Measurements from ENCODE around the gene CDH4.

DNA sequence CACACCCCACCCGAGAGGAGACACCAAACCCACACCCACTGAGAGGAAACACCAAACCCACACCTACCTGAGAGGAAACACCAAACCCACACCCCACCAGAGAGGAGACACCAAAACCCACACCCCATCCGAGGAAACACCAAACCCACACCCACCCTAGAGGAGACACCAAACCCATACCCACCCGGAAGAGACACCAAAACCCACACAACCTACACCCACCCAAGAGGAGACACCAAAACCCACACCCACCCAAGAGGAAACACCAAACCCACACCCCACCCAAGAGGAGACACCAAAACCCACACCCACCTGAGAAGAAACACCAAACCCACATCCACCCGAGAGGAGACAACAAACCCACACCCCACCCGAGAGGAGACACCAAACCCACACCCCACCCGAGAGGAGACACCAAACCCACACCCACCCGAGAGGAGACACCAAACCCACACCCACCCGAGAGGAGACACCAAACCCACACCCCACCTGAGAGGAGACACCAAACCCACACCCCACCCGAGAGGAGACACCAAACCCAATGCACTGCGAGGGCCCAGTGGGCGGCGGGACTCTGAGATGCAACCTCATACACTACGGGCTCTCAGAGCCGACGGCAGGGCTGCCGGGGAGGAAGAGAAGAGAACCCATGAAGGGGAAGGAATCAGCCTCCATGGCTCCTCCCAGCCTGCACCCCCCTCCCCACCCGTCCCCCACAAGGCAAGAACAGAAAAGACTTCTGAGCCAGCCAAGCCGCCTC, 730.3 kb downstream of the CDH4 start:
- TF ChIP-seq EP300 (IDR thresholded peaks at IDR 0.05; ENCODE audit: low read depth), result no peak
- TF ChIP-seq, protein P1, sequence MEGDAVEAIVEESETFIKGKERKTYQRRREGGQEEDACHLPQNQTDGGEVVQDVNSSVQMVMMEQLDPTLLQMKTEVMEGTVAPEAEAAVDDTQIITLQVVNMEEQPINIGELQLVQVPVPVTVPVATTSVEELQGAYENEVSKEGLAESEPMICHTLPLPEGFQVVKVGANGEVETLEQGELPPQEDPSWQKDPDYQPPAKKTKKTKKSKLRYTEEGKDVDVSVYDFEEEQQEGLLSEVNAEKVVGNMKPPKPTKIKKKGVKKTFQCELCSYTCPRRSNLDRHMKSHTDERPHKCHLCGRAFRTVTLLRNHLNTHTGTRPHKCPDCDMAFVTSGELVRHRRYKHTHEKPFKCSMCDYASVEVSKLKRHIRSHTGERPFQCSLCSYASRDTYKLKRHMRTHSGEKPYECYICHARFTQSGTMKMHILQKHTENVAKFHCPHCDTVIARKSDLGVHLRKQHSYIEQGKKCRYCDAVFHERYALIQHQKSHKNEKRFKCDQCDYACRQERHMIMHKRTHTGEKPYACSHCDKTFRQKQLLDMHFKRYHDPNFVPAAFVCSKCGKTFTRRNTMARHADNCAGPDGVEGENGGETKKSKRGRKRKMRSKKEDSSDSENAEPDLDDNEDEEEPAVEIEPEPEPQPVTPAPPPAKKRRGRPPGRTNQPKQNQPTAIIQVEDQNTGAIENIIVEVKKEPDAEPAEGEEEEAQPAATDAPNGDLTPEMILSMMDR (IDR thresholded peaks at IDR 0.05), result no peak
